Measurements from ENCODE around the gene REN. TPM values are rescaled to one million over a fixed set of nuclear protein-coding genes. Genes with fewer than 3 reads are reported as not detected.

REN gene
- total and polyA plus RNA-seq, 9 of the 15 experiments (the other 6 are each of a cell fraction or from before 2014, with no cell fraction given), result 1.7 to 9.9 (median 3.1) TPM

GRCh38 chr1:204149635-204150565, 16.2 kb downstream of the REN start:
- H4K20me1 ChIP-seq (replicated peaks; ENCODE audit: control insufficient read depth, insufficient read depth, low read length), result peaks cover 19% of the 10 kb centered on the region
- FAIRE-seq (no peak), DNase-seq (ENCODE audit: extremely low read depth in 1 of 4, low spot score in 3 of 4) (peak; percentile 18 to 68 (median 58)), ATAC-seq (peak; percentile 40)
- intact Hi-C loops (cut with micrococcal nuclease), result no loop called here
- ChIA-PET CTCF (ENCODE audit: low intra/inter-chr PET ratio) (no interaction called here), POLR2A (interaction anchor here (0.6 kb wide), 1 partner anchor 69 kb away, joined by 3 read pairs; no protein-coding TSS in a partner anchor)
- no peak overlapping the region for H3K4me2 ChIP-seq (ENCODE audit: insufficient read depth, low read length)
- no peaks in the 10 kb centered on the region for H3K36me3 ChIP-seq (ENCODE audit: control insufficient read depth, insufficient read depth, low read length)
- peaks cover 13 to 54% of the 10 kb centered on the region in 2 experiments for H3K27me3 ChIP-seq (ENCODE audit: control insufficient read depth in 2 of 2, insufficient read depth in 2 of 2, low read length in 2 of 2)
- peaks cover 3% of the 10 kb centered on the region for H3K9me1 ChIP-seq (ENCODE audit: control insufficient read depth, insufficient read depth, low read length)
- under 1% methylated on average over 16 of the region's 16 CpGs for WGBS (ENCODE audit: insufficient coverage, low coverage, missing lambda C conversion rate)
- peaks cover 0 to 21% of the 10 kb centered on the region in 2 experiments; a peak in 2 of 5 replicates for H3K4me1 ChIP-seq (replicated peaks in 1 of 2; ENCODE audit: control insufficient read depth in 2 of 2, insufficient read depth in 2 of 2, low read length in 2 of 2)
- TF ChIP-seq HDAC8 (tag; IDR thresholded peaks at IDR 0.05), result no peak
- TF ChIP-seq MCM5 (IDR thresholded peaks at IDR 0.05; ENCODE audit: low read depth), result no peak
- no peak for TF ChIP-seq CHD4 (IDR thresholded peaks at IDR 0.05; ENCODE audit: insufficient read depth, insufficient replicate concordance, low read depth, low read length, poor library complexity, severe bottlenecking)
- TF ChIP-seq, protein P1, sequence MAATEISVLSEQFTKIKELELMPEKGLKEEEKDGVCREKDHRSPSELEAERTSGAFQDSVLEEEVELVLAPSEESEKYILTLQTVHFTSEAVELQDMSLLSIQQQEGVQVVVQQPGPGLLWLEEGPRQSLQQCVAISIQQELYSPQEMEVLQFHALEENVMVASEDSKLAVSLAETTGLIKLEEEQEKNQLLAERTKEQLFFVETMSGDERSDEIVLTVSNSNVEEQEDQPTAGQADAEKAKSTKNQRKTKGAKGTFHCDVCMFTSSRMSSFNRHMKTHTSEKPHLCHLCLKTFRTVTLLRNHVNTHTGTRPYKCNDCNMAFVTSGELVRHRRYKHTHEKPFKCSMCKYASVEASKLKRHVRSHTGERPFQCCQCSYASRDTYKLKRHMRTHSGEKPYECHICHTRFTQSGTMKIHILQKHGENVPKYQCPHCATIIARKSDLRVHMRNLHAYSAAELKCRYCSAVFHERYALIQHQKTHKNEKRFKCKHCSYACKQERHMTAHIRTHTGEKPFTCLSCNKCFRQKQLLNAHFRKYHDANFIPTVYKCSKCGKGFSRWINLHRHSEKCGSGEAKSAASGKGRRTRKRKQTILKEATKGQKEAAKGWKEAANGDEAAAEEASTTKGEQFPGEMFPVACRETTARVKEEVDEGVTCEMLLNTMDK (IDR thresholded peaks at IDR 0.05; ENCODE audit: borderline replicate concordance, insufficient read depth, low read depth, low read length, poor library complexity, severe bottlenecking), result peak; percentile 15
- TF ChIP-seq CSDE1 (IDR thresholded peaks at IDR 0.05), result no peak
- 0 out of 2 replicates have a peak, but pooled peaks have one; percentile 46 for TF ChIP-seq EGR1 (conservative IDR thresholded peaks at IDR 0.05)
- TF ChIP-seq, protein P2, sequence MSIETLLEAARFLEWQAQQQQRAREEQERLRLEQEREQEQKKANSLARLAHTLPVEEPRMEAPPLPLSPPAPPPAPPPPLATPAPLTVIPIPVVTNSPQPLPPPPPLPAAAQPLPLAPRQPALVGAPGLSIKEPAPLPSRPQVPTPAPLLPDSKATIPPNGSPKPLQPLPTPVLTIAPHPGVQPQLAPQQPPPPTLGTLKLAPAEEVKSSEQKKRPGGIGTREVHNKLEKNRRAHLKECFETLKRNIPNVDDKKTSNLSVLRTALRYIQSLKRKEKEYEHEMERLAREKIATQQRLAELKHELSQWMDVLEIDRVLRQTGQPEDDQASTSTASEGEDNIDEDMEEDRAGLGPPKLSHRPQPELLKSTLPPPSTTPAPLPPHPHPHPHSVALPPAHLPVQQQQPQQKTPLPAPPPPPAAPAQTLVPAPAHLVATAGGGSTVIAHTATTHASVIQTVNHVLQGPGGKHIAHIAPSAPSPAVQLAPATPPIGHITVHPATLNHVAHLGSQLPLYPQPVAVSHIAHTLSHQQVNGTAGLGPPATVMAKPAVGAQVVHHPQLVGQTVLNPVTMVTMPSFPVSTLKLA (conservative IDR thresholded peaks at IDR 0.05), result no peak
- TF ChIP-seq, protein P3, sequence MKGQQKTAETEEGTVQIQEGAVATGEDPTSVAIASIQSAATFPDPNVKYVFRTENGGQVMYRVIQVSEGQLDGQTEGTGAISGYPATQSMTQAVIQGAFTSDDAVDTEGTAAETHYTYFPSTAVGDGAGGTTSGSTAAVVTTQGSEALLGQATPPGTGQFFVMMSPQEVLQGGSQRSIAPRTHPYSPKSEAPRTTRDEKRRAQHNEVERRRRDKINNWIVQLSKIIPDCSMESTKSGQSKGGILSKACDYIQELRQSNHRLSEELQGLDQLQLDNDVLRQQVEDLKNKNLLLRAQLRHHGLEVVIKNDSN (CRISPR knock-in tag; IDR thresholded peaks at IDR 0.05), result 0 out of 2 replicates have a peak, but pooled peaks have one; percentile 20
- no peak overlapping the region for H2AFZ ChIP-seq (ENCODE audit: low read depth, low read length)
- H3K27ac ChIP-seq (ENCODE audit: extremely low read depth, low read depth, low read length), result no peak overlapping the region
- no peak overlapping the region for H3K4me3 ChIP-seq
- in situ Hi-C loops (cut with MboI), result no loop called here
- BruUV-seq (replicated peaks), result no TSS peak
- H3K9me3 ChIP-seq (replicated peaks; ENCODE audit: control insufficient read depth, insufficient read depth, low read depth, low read length), result no peaks in the 10 kb centered on the region
- H3K79me2 ChIP-seq (ENCODE audit: control insufficient read depth, insufficient read depth, low read length), result no peaks in the 10 kb centered on the region
- H3K9ac ChIP-seq (ENCODE audit: insufficient read depth in 1 of 2, low read depth in 2 of 2, low read length in 2 of 2), result no peak overlapping the region

Measured in K562 (cell line).